D721Med (cell line): ENCODE data around the gene HDAC6.

Experiments used
- DNase-seq: peaks from one replicate; pipeline ENCODE4 v3.0.0; 2011; ENCODE audit warnings: low spot score; ENCODE audit not compliant: insufficient read length
- FAIRE-seq: peaks from 2 replicates; lab custom pipeline; 2011; peaks lifted over from hg19 to GRCh38; lab: Jason Lieb, UNC
- TF ChIP-seq, protein P1 (sequence below): IDR thresholded peaks from 2 replicates; pipeline ENCODE4 v1.5.1; 2012; ENCODE audit warnings: mild to moderate bottlenecking, control low read depth; ENCODE audit not compliant: insufficient read depth; ENCODE audit errors: missing control alignments

HDAC6 gene

GRCh38 chrX:48789366-48790220, 12.3 kb upstream of the HDAC6 start:
- no peak for DNase-seq
- FAIRE-seq, result no peak
- TF ChIP-seq, protein P1, sequence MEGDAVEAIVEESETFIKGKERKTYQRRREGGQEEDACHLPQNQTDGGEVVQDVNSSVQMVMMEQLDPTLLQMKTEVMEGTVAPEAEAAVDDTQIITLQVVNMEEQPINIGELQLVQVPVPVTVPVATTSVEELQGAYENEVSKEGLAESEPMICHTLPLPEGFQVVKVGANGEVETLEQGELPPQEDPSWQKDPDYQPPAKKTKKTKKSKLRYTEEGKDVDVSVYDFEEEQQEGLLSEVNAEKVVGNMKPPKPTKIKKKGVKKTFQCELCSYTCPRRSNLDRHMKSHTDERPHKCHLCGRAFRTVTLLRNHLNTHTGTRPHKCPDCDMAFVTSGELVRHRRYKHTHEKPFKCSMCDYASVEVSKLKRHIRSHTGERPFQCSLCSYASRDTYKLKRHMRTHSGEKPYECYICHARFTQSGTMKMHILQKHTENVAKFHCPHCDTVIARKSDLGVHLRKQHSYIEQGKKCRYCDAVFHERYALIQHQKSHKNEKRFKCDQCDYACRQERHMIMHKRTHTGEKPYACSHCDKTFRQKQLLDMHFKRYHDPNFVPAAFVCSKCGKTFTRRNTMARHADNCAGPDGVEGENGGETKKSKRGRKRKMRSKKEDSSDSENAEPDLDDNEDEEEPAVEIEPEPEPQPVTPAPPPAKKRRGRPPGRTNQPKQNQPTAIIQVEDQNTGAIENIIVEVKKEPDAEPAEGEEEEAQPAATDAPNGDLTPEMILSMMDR, result no peak

DNA sequence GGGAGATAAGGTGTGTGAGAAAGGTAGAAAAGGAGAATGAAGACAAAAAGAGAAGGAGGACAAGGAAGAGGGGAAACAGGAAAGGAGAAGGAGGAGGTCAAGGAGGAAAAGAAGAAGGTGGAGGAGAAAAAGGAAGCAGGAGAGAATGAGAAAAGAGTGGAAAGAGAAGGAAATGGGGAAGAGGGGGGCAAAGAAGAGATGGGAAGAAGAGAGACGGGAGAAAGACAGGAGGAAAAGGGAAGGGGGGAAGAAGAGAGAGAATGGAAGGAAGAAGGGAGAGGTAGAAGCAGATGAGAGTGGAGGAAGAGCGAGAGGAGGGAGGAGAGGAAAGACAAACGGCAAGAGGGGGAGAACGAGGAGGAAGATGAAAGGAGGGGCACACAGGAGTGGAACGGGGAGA, 11.4 kb upstream of the HDAC6 start:
- FAIRE-seq, result no peak
- no peak for DNase-seq
- TF ChIP-seq, protein P1, result no peak

- FAIRE-seq, result no peak
- TF ChIP-seq, protein P1, result no peak
- no peak for DNase-seq
Observed at GRCh38 chrX:48791063-48791820, 10.6 kb upstream of the HDAC6 start.

GRCh38 chrX:48792219-48792618, 9.6 kb upstream of the HDAC6 start:
- DNase-seq, result no peak
- no peak for FAIRE-seq
- TF ChIP-seq, protein P1, result no peak

DNA sequence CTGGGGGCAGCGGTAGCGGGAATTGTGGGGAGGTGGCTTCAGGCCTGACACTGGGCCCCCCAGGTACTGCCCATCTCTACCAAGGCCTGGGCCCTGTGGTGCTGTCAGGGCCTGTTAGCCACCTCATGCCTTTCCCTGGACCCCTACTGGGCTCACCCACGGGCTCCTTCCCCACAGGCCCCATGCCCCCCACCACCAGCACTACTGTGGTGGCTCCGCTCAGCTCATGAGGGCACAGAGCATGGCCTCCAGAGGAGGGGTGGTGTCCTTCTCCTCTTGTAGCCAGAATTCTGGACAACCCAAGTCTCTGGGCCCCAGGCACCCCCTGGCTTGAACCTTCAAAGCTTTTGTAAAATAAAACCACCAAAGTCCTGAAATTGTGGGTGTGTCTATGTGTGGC, 7.9 kb upstream of the HDAC6 start:
- TF ChIP-seq, protein P1, result no peak
- FAIRE-seq (no peak), DNase-seq (no peak)

DNA sequence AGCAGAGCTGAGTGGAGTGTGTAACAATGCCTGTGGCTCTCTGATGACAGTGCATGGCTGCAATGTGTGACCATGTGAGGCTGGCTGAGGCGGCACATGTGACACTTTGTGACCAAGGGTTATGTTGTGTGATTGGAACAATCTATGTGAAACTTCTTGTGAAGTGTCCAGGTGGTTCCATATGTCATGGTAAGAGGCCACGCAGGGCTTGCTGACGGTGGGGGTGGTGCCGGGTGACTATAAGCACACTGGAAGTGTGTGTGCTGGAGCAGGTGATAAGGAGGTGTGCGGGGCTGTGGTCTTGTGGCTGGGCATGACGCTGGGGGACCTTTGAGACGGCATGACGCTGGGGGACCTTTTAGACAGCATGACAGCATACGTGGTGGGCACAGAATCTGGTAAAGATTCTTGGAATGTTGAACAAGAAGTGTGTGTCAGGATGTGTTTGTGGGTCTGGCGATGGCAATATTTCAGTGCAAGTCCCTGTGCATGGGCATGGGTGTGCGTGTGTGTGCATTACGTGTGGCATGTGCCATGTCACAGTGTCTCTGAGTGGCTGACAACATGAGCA, 7.4 kb upstream of the HDAC6 start:
- DNase-seq, result no peak
- FAIRE-seq, result no peak
- TF ChIP-seq, protein P1, result no peak
